Keratinocyte (primary cell): Measurements from ENCODE around the gene SH2D3C. TPM values are rescaled to one million over a fixed set of nuclear protein-coding genes. Genes with fewer than 3 reads are reported as not detected.

ENCODE experiments used
- DNase-seq: peaks from one replicate; pipeline ENCODE4 v3.0.0-alpha.2; 2011; ENCODE audit warnings: low read depth, missing footprints, low spot score
- FAIRE-seq: peaks from 2 replicates; lab custom pipeline; 2011; peaks lifted over from hg19 to GRCh38; lab: Jason Lieb, UNC
- H2AFZ ChIP-seq: 2 replicates; pipeline ENCODE4 v1.6.0; 2012; ENCODE audit warnings: low read length, control low read depth, inconsistent platforms; ENCODE audit not compliant: control insufficient read depth
- H3K27ac ChIP-seq: 2 replicates; pipeline ENCODE4 v1.5.1; 2011; ENCODE audit warnings: low read length; ENCODE audit not compliant: control insufficient read depth, insufficient read depth
- H3K27me3 ChIP-seq: 3 replicates; pipeline ENCODE4 v1.6.0; 2011; ENCODE audit warnings: low read length; ENCODE audit not compliant: control insufficient read depth, insufficient read depth; ENCODE audit errors: extremely low read depth
- H3K36me3 ChIP-seq, 2 experiments: 2 replicates in 1 of 2; 3 replicates in 1 of 2; pipeline ENCODE4 v1.5.1; 2011; ENCODE audit warnings: low read length in 2 of 2, mild to moderate bottlenecking in 1 of 2; ENCODE audit not compliant: control insufficient read depth in 2 of 2, insufficient read depth in 2 of 2; ENCODE audit errors: extremely low read depth in 1 of 2
- H3K4me1 ChIP-seq: 3 replicates; pipeline ENCODE4 v1.5.1; 2011; ENCODE audit warnings: low read length; ENCODE audit not compliant: control insufficient read depth, insufficient read depth; ENCODE audit errors: extremely low read depth
- H3K4me2 ChIP-seq: 3 replicates; pipeline ENCODE4 v1.6.0; 2011; ENCODE audit warnings: low read depth, low read length; ENCODE audit not compliant: control insufficient read depth, insufficient read depth; ENCODE audit errors: extremely low read depth
- H3K4me3 ChIP-seq, 3 experiments: fragments of 200-600 bp in 1 of 3; sonication (generic) in 1 of 3; 2 replicates in 2 of 3; 3 replicates in 1 of 3; pipeline ENCODE4 v1.5.1; 2011 to 2016; ENCODE audit warnings: low read length in 3 of 3, mild to moderate bottlenecking in 3 of 3, control low read depth in 2 of 3, inconsistent platforms in 1 of 3, low read depth in 1 of 3, mixed read lengths in 1 of 3, mixed run types in 1 of 3, moderate library complexity in 1 of 3; ENCODE audit not compliant: control insufficient read depth in 2 of 3, insufficient read depth in 2 of 3; ENCODE audit errors: extremely low read depth in 1 of 3
- H3K79me2 ChIP-seq: 2 replicates; pipeline ENCODE4 v1.6.0; 2012; ENCODE audit warnings: low read length; ENCODE audit not compliant: control insufficient read depth, insufficient read depth
- H3K9ac ChIP-seq: 3 replicates; pipeline ENCODE4 v1.6.0; 2011; ENCODE audit warnings: low read length; ENCODE audit not compliant: control insufficient read depth, insufficient read depth; ENCODE audit errors: extremely low read depth
- H3K9me1 ChIP-seq: 3 replicates; pipeline ENCODE4 v1.6.0; 2011; ENCODE audit warnings: low read length; ENCODE audit not compliant: control insufficient read depth, insufficient read depth; ENCODE audit errors: extremely low read depth
- H3K9me3 ChIP-seq: 2 replicates; pipeline ENCODE4 v1.5.1; 2012; ENCODE audit warnings: low read depth, low read length; ENCODE audit not compliant: control insufficient read depth
- H4K20me1 ChIP-seq: 3 replicates; pipeline ENCODE4 v1.6.0; 2011; ENCODE audit warnings: low read length; ENCODE audit not compliant: control insufficient read depth, insufficient read depth; ENCODE audit errors: extremely low read depth
- CTCF ChIP-seq, 3 experiments: IDR thresholded peaks in 1 of 3; conservative IDR thresholded peaks in 1 of 3; optimal IDR thresholded peaks in 1 of 3; 2 replicates in 2 of 3; 3 replicates in 1 of 3; pipeline versions ENCODE3 to v1.5.1; 2011; ENCODE audit warnings: low read length in 3 of 3, mild to moderate bottlenecking in 3 of 3, moderate library complexity in 2 of 3, control low read depth in 1 of 3, inconsistent platforms in 1 of 3; ENCODE audit not compliant: insufficient read depth in 2 of 3; ENCODE audit errors: extremely low read depth in 1 of 3
- EZH2 ChIP-seq: IDR thresholded peaks from one replicate; pipeline ENCODE4 v1.6.1; 2012; ENCODE audit warnings: inconsistent platforms, mild to moderate bottlenecking, low read length, moderate library complexity
- dilution Hi-C: fragments of 300-500 bp; cut with MboI; formaldehyde crosslinking; loops from one replicate; pipeline ENCODE4 v1.7.0; 2020; ENCODE audit warnings: low sequenced_read_pairs; ENCODE audit not compliant: extremely low pct_ligation_motif_present
- polyA plus RNA-seq, 5 experiments: library from polyadenylated mRNA; depleted of rRNA in 3 of 5; stranded (reverse) in 3 of 5; stranded (forward) in 1 of 5; unstranded in 1 of 5; fragments of >200 nt; gene quantifications; 1 replicate in 1 of 5; 2 replicates in 3 of 5; 3 replicates in 1 of 5; pipeline versions ENCODE4 v1.2.1 to v1.2.3, GENCODE V29; 2011 to 2012; ENCODE audit warnings: missing spikeins in 2 of 5, low read depth in 1 of 5, low replicate concordance in 1 of 5

Gene SH2D3C
- polyA plus RNA-seq, 1 donor (not counting 4 experiments of a cell fraction or from before 2014, with no cell fraction given), result 0.12 TPM

GRCh38 chr9:127720031-127720864 lies 58.2 kb downstream of the SH2D3C start:
- no peaks in the 10 kb centered on the region for H3K9me1 ChIP-seq
- no peaks in the 10 kb centered on the region for H4K20me1 ChIP-seq
- H3K27ac ChIP-seq, result no peak overlapping the region
- peaks cover 20% of the 10 kb centered on the region for H3K4me1 ChIP-seq
- dilution Hi-C loops, result no loop called here
- no peak overlapping the region for H3K9ac ChIP-seq
- H3K27me3 ChIP-seq, result no peaks in the 10 kb centered on the region
- TF ChIP-seq CTCF (optimal IDR thresholded peaks at IDR 0.05 in 1 of 3, IDR thresholded peaks at IDR 0.05 in 1 of 3, conservative IDR thresholded peaks at IDR 0.05 in 1 of 3; ENCODE audit: extremely low read depth in 1 of 3, insufficient read depth in 2 of 3, low read length in 3 of 3) (no peak), EZH2 (no peak)
- H3K9me3 ChIP-seq, result no peaks in the 10 kb centered on the region
- H3K4me3 ChIP-seq, result no peak overlapping the region
- no peak overlapping the region for H3K4me2 ChIP-seq
- no peaks in the 10 kb centered on the region for H3K79me2 ChIP-seq
- H2AFZ ChIP-seq, result no peak overlapping the region
- H3K36me3 ChIP-seq, result no peaks in the 10 kb centered on the region
- FAIRE-seq, result no peak
- no peak for DNase-seq

- Histone ChIP-seq H3K36me3 (peaks cover 0 to under 1% of the 10 kb centered on the region in 2 experiments), H2AFZ (no peak overlapping the region), H3K27ac (no peak overlapping the region), H3K4me2 (no peak overlapping the region), H3K9me1 (no peaks in the 10 kb centered on the region), H3K27me3 (no peaks in the 10 kb centered on the region), H3K4me1 (peaks cover 18% of the 10 kb centered on the region), H3K9ac (no peak overlapping the region), H3K4me3 (no peak overlapping the region), H3K9me3 (no peaks in the 10 kb centered on the region), H4K20me1 (no peaks in the 10 kb centered on the region), H3K79me2 (peaks cover 9% of the 10 kb centered on the region)
- no peak for DNase-seq
- dilution Hi-C loops, result no loop called here
- TF ChIP-seq EZH2 (no peak), CTCF (optimal IDR thresholded peaks at IDR 0.05 in 1 of 3, IDR thresholded peaks at IDR 0.05 in 1 of 3, conservative IDR thresholded peaks at IDR 0.05 in 1 of 3; ENCODE audit: extremely low read depth in 1 of 3, insufficient read depth in 2 of 3, low read length in 3 of 3) (no peak)
- FAIRE-seq, result no peak
Measured at GRCh38 chr9:127717766-127718165, 60.7 kb downstream of the SH2D3C start.
